Osteocyte (in vitro differentiated cells): ENCODE data around the gene PTPRM. TPM values are rescaled to one million over a fixed set of nuclear protein-coding genes. Genes with fewer than 3 reads are reported as not detected.

ENCODE experiments used
- DNase-seq: peaks from one replicate; pipeline ENCODE4 v3.0.0; 2021; ENCODE audit warnings: mixed read lengths; ENCODE audit not compliant: unreplicated experiment; ENCODE audit errors: extremely low spot score
- H3K27ac Mint-ChIP-seq: one replicate; pipeline ENCODE4 v1.8.0; 2021; ENCODE audit warnings: mild to moderate bottlenecking, mixed read lengths; ENCODE audit not compliant: unreplicated experiment
- H3K27me3 Mint-ChIP-seq: one replicate; pipeline ENCODE4 v1.8.0; 2021; ENCODE audit warnings: mixed read lengths; ENCODE audit not compliant: unreplicated experiment
- H3K36me3 Mint-ChIP-seq: one replicate; pipeline ENCODE4 v1.8.0; 2021; ENCODE audit warnings: mixed read lengths; ENCODE audit not compliant: unreplicated experiment
- H3K4me1 Mint-ChIP-seq: one replicate; pipeline ENCODE4 v1.8.0; 2021; ENCODE audit warnings: mixed read lengths; ENCODE audit not compliant: unreplicated experiment
- H3K4me3 Mint-ChIP-seq: one replicate; pipeline ENCODE4 v1.8.0; 2021; ENCODE audit warnings: mild to moderate bottlenecking, moderate library complexity, mixed read lengths; ENCODE audit not compliant: unreplicated experiment
- H3K9me3 Mint-ChIP-seq: one replicate; pipeline ENCODE4 v1.8.0; 2021; ENCODE audit warnings: mixed read lengths; ENCODE audit not compliant: unreplicated experiment
- total RNA-seq: library from RNA; stranded (reverse); gene quantifications from 2 replicates; pipeline ENCODE4 v1.2.1, GENCODE V29; 2021
- TF ChIP-seq, protein P1 (sequence below): fragments of 200-600 bp; sonication (generic); IDR thresholded peaks from 2 replicates; pipeline ENCODE4 v1.5.0; 2021; ENCODE audit warnings: antibody characterized with exemption, mild to moderate bottlenecking, moderate library complexity

The PTPRM gene
- total RNA-seq, 1 donor from 2014 or later: 105 TPM

GRCh38 chr18:7598167-7599047 is 31.3 kb downstream of the PTPRM start:
- no peak overlapping the region for H3K4me3 Mint-ChIP-seq
- H3K27ac Mint-ChIP-seq: no peak overlapping the region
- TF ChIP-seq, protein P1, sequence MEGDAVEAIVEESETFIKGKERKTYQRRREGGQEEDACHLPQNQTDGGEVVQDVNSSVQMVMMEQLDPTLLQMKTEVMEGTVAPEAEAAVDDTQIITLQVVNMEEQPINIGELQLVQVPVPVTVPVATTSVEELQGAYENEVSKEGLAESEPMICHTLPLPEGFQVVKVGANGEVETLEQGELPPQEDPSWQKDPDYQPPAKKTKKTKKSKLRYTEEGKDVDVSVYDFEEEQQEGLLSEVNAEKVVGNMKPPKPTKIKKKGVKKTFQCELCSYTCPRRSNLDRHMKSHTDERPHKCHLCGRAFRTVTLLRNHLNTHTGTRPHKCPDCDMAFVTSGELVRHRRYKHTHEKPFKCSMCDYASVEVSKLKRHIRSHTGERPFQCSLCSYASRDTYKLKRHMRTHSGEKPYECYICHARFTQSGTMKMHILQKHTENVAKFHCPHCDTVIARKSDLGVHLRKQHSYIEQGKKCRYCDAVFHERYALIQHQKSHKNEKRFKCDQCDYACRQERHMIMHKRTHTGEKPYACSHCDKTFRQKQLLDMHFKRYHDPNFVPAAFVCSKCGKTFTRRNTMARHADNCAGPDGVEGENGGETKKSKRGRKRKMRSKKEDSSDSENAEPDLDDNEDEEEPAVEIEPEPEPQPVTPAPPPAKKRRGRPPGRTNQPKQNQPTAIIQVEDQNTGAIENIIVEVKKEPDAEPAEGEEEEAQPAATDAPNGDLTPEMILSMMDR: no peak

DNA sequence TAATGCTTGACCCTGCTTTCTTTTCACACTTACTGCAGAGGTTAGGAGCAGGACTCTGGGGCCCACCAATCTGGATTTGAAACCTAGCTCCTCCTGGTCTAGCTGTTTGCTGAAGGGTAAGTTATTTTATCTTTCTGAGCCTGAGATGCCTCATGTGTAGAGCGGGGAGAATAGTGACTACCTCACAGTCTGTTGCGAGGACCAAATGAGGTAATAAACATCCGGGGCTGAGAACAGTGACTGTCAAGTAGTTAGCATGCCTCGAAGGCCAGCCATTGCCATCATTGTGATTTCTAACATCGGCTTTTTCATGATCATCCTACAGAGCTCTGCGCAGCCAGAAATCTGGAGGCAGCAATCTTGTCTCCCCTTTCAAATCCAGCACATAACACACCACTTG is 32.9 kb downstream of the PTPRM start:
- no peak for DNase-seq
- TF ChIP-seq, protein P1: no peak
- no peak overlapping the region for H3K27ac Mint-ChIP-seq
- no peaks in the 10 kb centered on the region for H3K9me3 Mint-ChIP-seq
- H3K36me3 Mint-ChIP-seq: no peaks in the 10 kb centered on the region
- H3K4me3 Mint-ChIP-seq: no peak overlapping the region
- no peaks in the 10 kb centered on the region for H3K27me3 Mint-ChIP-seq
- peaks cover 33% of the 10 kb centered on the region for H3K4me1 Mint-ChIP-seq

More at GRCh38 chr18:7598167-7599047, 31.3 kb downstream of the PTPRM start:
- DNase-seq: no peak
- Mint-ChIP-seq H3K27me3 (no peaks in the 10 kb centered on the region), H3K9me3 (no peaks in the 10 kb centered on the region), H3K36me3 (no peaks in the 10 kb centered on the region), H3K4me1 (peaks cover 27% of the 10 kb centered on the region)

GRCh38 chr18:7600528-7601245 is 33.6 kb downstream of the PTPRM start:
- no peak overlapping the region for H3K27ac Mint-ChIP-seq
- DNase-seq: no peak
- no peaks in the 10 kb centered on the region for H3K27me3 Mint-ChIP-seq
- no peak overlapping the region for H3K4me3 Mint-ChIP-seq
- no peaks in the 10 kb centered on the region for H3K9me3 Mint-ChIP-seq
- TF ChIP-seq, protein P1: no peak
- peaks cover 33% of the 10 kb centered on the region for H3K4me1 Mint-ChIP-seq
- H3K36me3 Mint-ChIP-seq: no peaks in the 10 kb centered on the region

DNA sequence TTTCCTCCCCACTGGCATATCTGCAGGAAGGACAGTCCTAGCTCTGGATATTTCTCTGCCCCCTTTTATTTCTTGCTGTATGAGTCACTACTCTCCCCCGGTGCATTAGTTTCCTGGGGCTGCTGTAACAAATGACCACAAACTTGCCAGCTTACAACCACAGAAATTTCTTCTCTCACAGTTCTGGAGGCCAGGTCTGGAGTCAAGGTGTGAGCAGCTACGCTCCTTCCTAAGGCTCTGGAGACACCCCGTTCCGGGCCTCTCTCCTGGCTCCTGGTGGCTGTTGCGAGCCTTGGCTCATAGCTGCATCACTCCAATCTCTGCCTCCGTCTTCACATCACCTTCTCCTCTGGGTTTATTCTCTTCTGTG is 34.1 kb downstream of the PTPRM start:
- Mint-ChIP-seq H3K27ac (no peak overlapping the region), H3K36me3 (no peaks in the 10 kb centered on the region), H3K27me3 (no peaks in the 10 kb centered on the region), H3K4me1 (peaks cover 33% of the 10 kb centered on the region), H3K9me3 (no peaks in the 10 kb centered on the region), H3K4me3 (no peak overlapping the region)
- DNase-seq: no peak
- TF ChIP-seq, protein P1: no peak

DNA sequence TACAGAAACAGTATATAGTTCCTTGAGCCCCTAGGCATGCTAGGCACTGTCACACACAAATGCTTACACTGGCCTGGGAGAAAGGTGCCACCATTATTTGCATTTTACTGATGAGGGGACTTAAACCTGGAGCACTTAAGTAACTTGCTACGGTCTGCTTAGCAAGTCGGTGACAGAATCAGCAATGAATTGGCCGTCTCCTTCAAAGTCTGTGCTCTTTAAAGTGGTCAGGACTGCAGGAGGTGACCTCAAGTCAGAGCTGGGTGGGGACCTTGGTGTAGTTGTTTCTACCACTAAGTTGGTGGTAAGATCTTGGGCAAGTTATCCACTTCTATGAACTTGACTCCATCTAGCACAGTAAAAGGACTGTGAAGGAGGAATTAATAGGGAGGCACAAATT is 34.8 kb downstream of the PTPRM start:
- Mint-ChIP-seq H3K27me3 (no peaks in the 10 kb centered on the region), H3K4me3 (no peak overlapping the region), H3K4me1 (peaks cover 33% of the 10 kb centered on the region), H3K36me3 (no peaks in the 10 kb centered on the region), H3K27ac (no peak overlapping the region), H3K9me3 (no peaks in the 10 kb centered on the region)
- TF ChIP-seq, protein P1: no peak
- no peak for DNase-seq
